ENCODE data around the gene FAM170B.

DNA sequence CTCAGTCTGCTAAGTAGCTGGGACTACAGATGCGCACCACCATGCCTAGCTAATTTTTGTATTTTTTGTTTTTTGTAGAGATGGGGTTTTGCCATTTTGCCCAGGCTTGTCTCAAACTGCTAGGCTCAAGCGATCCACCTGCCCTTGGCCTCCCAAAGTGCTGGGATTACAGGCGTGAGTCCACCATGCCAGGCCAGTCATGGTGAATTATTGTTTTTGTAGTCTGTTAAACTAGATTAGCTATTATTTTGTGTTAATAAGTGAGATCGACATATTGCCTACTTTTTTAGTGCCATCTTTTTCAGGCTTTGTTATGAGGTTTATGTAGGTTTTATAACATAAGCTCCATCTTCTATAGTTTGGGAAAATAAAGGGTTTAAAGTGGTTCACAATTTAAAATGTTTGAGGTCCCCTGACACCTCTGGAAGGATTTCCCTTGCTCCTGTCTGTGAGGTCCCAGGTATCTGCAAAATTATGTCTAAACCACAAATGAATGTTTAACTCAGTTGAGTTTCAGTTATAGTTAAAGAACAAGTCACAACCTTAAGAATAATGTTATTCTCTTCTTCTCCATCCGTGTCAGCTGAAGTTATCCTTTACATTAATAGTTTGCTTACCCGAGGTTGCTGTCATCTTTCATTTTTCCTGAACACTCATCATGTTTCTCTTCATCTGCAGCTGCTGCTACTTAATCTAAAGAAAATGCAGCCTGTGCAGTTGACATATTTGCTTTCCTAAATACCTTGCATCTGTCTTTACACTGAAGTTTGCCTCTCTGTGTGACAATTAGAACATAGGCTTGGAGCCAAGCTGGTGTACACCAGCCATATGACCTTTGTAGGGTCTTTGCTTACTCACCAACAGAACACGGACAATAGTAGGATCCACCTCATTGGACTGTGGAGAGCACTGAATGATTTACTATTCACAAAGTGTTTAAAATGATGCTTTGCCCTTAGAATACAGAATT is 9.6 kb downstream of the FAM170B start:
- TF ChIP-seq EZH2 (IDR thresholded peaks at IDR 0.05; ENCODE audit: insufficient read depth, poor library complexity, severe bottlenecking) (no peak), EZH2phosphoT487 (IDR thresholded peaks at IDR 0.05; ENCODE audit: insufficient read depth, low read depth) (no peak)
